ENCODE data around the gene CD300A.
A peak's percentile ranks its signal among the peaks of the same experiment; 100 is the strongest.

The CD300A gene

GRCh38 chr17:74439691-74440567 is 26.5 kb upstream of the CD300A start:
- peaks cover 0 to 8% (median 4%) of the 10 kb centered on the region in 5 donors for H3K9me3 ChIP-seq (ENCODE audit: control insufficient read depth in 5 of 5, low read length in 5 of 5)
- H3K4me3 ChIP-seq (ENCODE audit: low read depth in 1 of 5, low read length in 5 of 5) = no peak overlapping the region
- no peak overlapping the region for H3K27ac ChIP-seq (ENCODE audit: low read depth, low read length)
- peaks cover 0 to 12% (median 8%) of the 10 kb centered on the region in 5 donors for H3K36me3 ChIP-seq (ENCODE audit: control insufficient read depth in 5 of 5, insufficient read depth in 5 of 5, low read length in 5 of 5)
- H3K4me1 ChIP-seq (ENCODE audit: control insufficient read depth in 5 of 5, insufficient read depth in 5 of 5, low read length in 5 of 5) = peaks cover 14 to 28% (median 26%) of the 10 kb centered on the region in 5 donors
- H3K9ac ChIP-seq (ENCODE audit: low read length in 5 of 5) = no peak overlapping the region
- no peaks in the 10 kb centered on the region for H3K27me3 ChIP-seq (ENCODE audit: control insufficient read depth in 5 of 5, insufficient read depth in 4 of 5, low read length in 5 of 5)

GRCh38 chr17:74441537-74441936 is 24.9 kb upstream of the CD300A start:
- Histone ChIP-seq H3K27ac (ENCODE audit: low read depth, low read length) (no peak overlapping the region), H3K9ac (ENCODE audit: low read length in 5 of 5) (no peak overlapping the region), H3K27me3 (ENCODE audit: control insufficient read depth in 5 of 5, insufficient read depth in 4 of 5, low read length in 5 of 5) (no peaks in the 10 kb centered on the region), H3K4me1 (ENCODE audit: control insufficient read depth in 5 of 5, insufficient read depth in 5 of 5, low read length in 5 of 5) (peaks cover 14 to 44% (median 38%) of the 10 kb centered on the region in 5 donors), H3K9me3 (ENCODE audit: control insufficient read depth in 5 of 5, low read length in 5 of 5) (peaks cover 0 to 8% (median 4%) of the 10 kb centered on the region in 5 donors), H3K36me3 (ENCODE audit: control insufficient read depth in 5 of 5, insufficient read depth in 5 of 5, low read length in 5 of 5) (peaks cover 0 to 12% (median 8%) of the 10 kb centered on the region in 5 donors), H3K4me3 (ENCODE audit: low read depth in 1 of 5, low read length in 5 of 5) (no peak overlapping the region)

- peak overlapping the region in 2 of 5 donors; percentile 51 to 65 for H3K4me3 ChIP-seq (ENCODE audit: low read depth in 1 of 5, low read length in 5 of 5)
Observed at GRCh38 chr17:74442291-74442669, 24.2 kb upstream of the CD300A start.

GRCh38 chr17:74442670-74443515 is 23.5 kb upstream of the CD300A start:
- peaks cover 0 to 12% (median 8%) of the 10 kb centered on the region in 5 donors for H3K36me3 ChIP-seq (ENCODE audit: control insufficient read depth in 5 of 5, insufficient read depth in 5 of 5, low read length in 5 of 5)
- H3K27ac ChIP-seq (ENCODE audit: low read depth, low read length) = peak overlapping the region; percentile 81
- H3K4me1 ChIP-seq (ENCODE audit: control insufficient read depth in 5 of 5, insufficient read depth in 5 of 5, low read length in 5 of 5) = peaks cover 14 to 57% (median 50%) of the 10 kb centered on the region in 5 donors
- H3K4me3 ChIP-seq (ENCODE audit: low read depth in 1 of 5, low read length in 5 of 5) = peak overlapping the region in 4 of 5 donors; percentile 45 to 65 (median 48)
- H3K9me3 ChIP-seq (ENCODE audit: control insufficient read depth in 5 of 5, low read length in 5 of 5) = peaks cover 0 to 4% (median under 1%) of the 10 kb centered on the region in 5 donors
- H3K27me3 ChIP-seq (ENCODE audit: control insufficient read depth in 5 of 5, insufficient read depth in 4 of 5, low read length in 5 of 5) = no peaks in the 10 kb centered on the region
- peak overlapping the region in 4 of 5 donors; percentile 6 to 64 (median 50) for H3K9ac ChIP-seq (ENCODE audit: low read length in 5 of 5)

More at GRCh38 chr17:74442291-74442669, 24.2 kb upstream of the CD300A start:
- H3K9me3 ChIP-seq (ENCODE audit: control insufficient read depth in 5 of 5, low read length in 5 of 5) = peaks cover 0 to 7% (median 4%) of the 10 kb centered on the region in 5 donors
- no peak overlapping the region for H3K9ac ChIP-seq (ENCODE audit: low read length in 5 of 5)
- H3K36me3 ChIP-seq (ENCODE audit: control insufficient read depth in 5 of 5, insufficient read depth in 5 of 5, low read length in 5 of 5) = peaks cover 0 to 12% (median 8%) of the 10 kb centered on the region in 5 donors
- H3K27me3 ChIP-seq (ENCODE audit: control insufficient read depth in 5 of 5, insufficient read depth in 4 of 5, low read length in 5 of 5) = no peaks in the 10 kb centered on the region
- H3K27ac ChIP-seq (ENCODE audit: low read depth, low read length) = peak overlapping the region; percentile 81
- peaks cover 14 to 51% (median 45%) of the 10 kb centered on the region in 5 donors for H3K4me1 ChIP-seq (ENCODE audit: control insufficient read depth in 5 of 5, insufficient read depth in 5 of 5, low read length in 5 of 5)

- H3K27ac ChIP-seq (ENCODE audit: low read depth, low read length) = peak overlapping the region; percentile 81
- peaks cover 0 to under 1% (median 0%) of the 10 kb centered on the region in 5 donors for H3K9me3 ChIP-seq (ENCODE audit: control insufficient read depth in 5 of 5, low read length in 5 of 5)
- peaks cover 0 to 12% (median 8%) of the 10 kb centered on the region in 5 donors for H3K36me3 ChIP-seq (ENCODE audit: control insufficient read depth in 5 of 5, insufficient read depth in 5 of 5, low read length in 5 of 5)
- H3K4me1 ChIP-seq (ENCODE audit: control insufficient read depth in 5 of 5, insufficient read depth in 5 of 5, low read length in 5 of 5) = peaks cover 14 to 57% (median 51%) of the 10 kb centered on the region in 5 donors
- peak overlapping the region in 2 of 5 donors; percentile 37 to 47 for H3K9ac ChIP-seq (ENCODE audit: low read length in 5 of 5)
- no peaks in the 10 kb centered on the region for H3K27me3 ChIP-seq (ENCODE audit: control insufficient read depth in 5 of 5, insufficient read depth in 4 of 5, low read length in 5 of 5)
- H3K4me3 ChIP-seq (ENCODE audit: low read depth in 1 of 5, low read length in 5 of 5) = peak overlapping the region; percentile 45 to 65 (median 51)
Observed at GRCh38 chr17:74443516-74444296, 22.7 kb upstream of the CD300A start.

- Histone ChIP-seq H3K36me3 (ENCODE audit: control insufficient read depth in 5 of 5, insufficient read depth in 5 of 5, low read length in 5 of 5) (peaks cover 0 to 12% (median 8%) of the 10 kb centered on the region in 5 donors), H3K4me3 (ENCODE audit: low read depth in 1 of 5, low read length in 5 of 5) (peak overlapping the region in 2 of 5 donors; percentile 12 to 65), H3K27ac (ENCODE audit: low read depth, low read length) (no peak overlapping the region), H3K27me3 (ENCODE audit: control insufficient read depth in 5 of 5, insufficient read depth in 4 of 5, low read length in 5 of 5) (no peaks in the 10 kb centered on the region), H3K4me1 (ENCODE audit: control insufficient read depth in 5 of 5, insufficient read depth in 5 of 5, low read length in 5 of 5) (peaks cover 14 to 60% (median 58%) of the 10 kb centered on the region in 5 donors), H3K9ac (ENCODE audit: low read length in 5 of 5) (peak overlapping the region in 1 of 5 donors; percentile 37), H3K9me3 (ENCODE audit: control insufficient read depth in 5 of 5, low read length in 5 of 5) (no peaks in the 10 kb centered on the region)
Observed at GRCh38 chr17:74444406-74444805, 22.0 kb upstream of the CD300A start.

- Histone ChIP-seq H3K4me3 (ENCODE audit: low read depth in 1 of 5, low read length in 5 of 5) (no peak overlapping the region), H3K9me3 (ENCODE audit: control insufficient read depth in 5 of 5, low read length in 5 of 5) (no peaks in the 10 kb centered on the region), H3K9ac (ENCODE audit: low read length in 5 of 5) (no peak overlapping the region), H3K27ac (ENCODE audit: low read depth, low read length) (no peak overlapping the region), H3K4me1 (ENCODE audit: control insufficient read depth in 5 of 5, insufficient read depth in 5 of 5, low read length in 5 of 5) (peaks cover 14 to 67% (median 63%) of the 10 kb centered on the region in 5 donors), H3K27me3 (ENCODE audit: control insufficient read depth in 5 of 5, insufficient read depth in 4 of 5, low read length in 5 of 5) (no peaks in the 10 kb centered on the region), H3K36me3 (ENCODE audit: control insufficient read depth in 5 of 5, insufficient read depth in 5 of 5, low read length in 5 of 5) (peaks cover 0 to 10% (median 4%) of the 10 kb centered on the region in 5 donors)
Observed at GRCh38 chr17:74445158-74445557, 21.3 kb upstream of the CD300A start.

GRCh38 chr17:74446551-74447500 is 19.6 kb upstream of the CD300A start:
- peak overlapping the region in 2 of 5 donors; percentile 30 to 38 for H3K9ac ChIP-seq (ENCODE audit: low read length in 5 of 5)
- no peaks in the 10 kb centered on the region for H3K27me3 ChIP-seq (ENCODE audit: control insufficient read depth in 5 of 5, insufficient read depth in 4 of 5, low read length in 5 of 5)
- H3K27ac ChIP-seq (ENCODE audit: low read depth, low read length) = peak overlapping the region; percentile 70
- H3K4me1 ChIP-seq (ENCODE audit: control insufficient read depth in 5 of 5, insufficient read depth in 5 of 5, low read length in 5 of 5) = peaks cover 14 to 69% (median 63%) of the 10 kb centered on the region in 5 donors
- H3K36me3 ChIP-seq (ENCODE audit: control insufficient read depth in 5 of 5, insufficient read depth in 5 of 5, low read length in 5 of 5) = peaks cover 0 to 3% (median 0%) of the 10 kb centered on the region in 5 donors
- H3K4me3 ChIP-seq (ENCODE audit: low read depth in 1 of 5, low read length in 5 of 5) = peak overlapping the region in 2 of 5 donors; percentile 8 to 42
- no peaks in the 10 kb centered on the region for H3K9me3 ChIP-seq (ENCODE audit: control insufficient read depth in 5 of 5, low read length in 5 of 5)
